HG03439 (cell line): ENCODE results near the gene NLGN1.

Experiments used
- ATAC-seq: cut with Tn5 transposase; IDR thresholded peaks from one replicate; pipeline ENCODE4 v1.9.1; 2021; ENCODE audit warnings: mild to moderate bottlenecking, moderate library complexity; ENCODE audit not compliant: unreplicated experiment

The NLGN1 gene

DNA sequence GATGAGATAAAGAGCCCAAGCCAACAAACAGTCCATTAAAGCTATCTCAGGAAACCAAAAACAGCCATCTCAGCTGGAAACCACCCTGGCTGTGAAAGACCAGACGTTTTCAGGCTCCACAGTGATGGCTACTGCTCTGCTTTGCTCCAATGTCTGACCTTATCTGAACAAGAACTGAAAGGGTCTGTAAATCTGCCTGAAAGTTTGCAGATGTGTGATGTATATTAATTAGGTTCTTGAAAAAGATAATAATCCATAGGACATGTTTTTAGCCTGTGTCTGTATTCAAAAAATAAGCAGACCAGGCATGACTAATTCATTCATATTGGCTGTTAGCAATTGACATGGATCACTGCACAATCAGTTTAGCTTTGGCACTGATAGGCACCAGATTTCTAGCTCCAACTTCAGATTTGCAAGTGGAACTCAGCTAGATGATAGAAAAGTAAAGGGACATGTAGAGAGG is 850.2 kb downstream of the NLGN1 start:
- no peak for ATAC-seq

GRCh38 chr3:174251681-174252080 is 854.1 kb downstream of the NLGN1 start:
- ATAC-seq: no peak

- ATAC-seq: no peak
These were observed 855.8 kb downstream of the NLGN1 start for GRCh38 chr3:174253196-174253823.

DNA sequence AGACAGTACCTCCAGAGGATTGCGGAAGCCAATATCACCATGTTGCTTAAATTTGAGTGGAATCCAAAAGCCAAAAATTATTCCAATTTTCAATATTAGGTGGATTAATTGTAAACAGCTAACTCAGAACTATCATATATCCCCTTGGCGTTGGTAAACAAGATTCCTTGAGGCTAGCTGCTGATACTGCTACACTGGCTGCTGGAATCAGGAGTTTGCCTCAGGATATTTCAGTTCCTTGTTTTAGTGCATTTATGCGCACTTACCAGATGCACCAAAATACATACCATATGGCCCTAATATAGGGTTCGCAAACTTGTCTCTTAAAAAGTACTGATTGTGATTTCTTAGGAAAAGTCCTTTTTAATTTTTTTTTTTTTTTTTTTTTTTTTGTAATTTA is 856.4 kb downstream of the NLGN1 start:
- no peak for ATAC-seq

DNA sequence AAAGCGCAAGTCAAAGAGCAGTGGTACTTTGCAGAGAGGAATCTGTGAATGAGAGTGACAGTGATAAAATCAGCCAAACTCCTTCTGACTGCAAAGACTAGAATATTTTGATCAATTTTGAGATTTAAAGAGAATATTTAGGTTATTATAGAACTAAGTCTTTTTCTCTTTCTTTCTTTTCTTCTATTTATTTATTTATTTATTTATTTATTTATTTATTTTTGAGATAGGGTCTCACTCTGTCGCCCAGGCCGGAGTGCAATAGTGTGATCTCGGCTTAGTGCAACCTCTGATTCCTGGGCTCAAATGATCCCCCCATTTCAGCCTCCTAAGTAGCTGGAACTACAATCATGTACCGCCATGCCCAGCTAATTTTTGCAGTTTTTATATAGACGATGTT is 857.9 kb downstream of the NLGN1 start:
- no peak for ATAC-seq

- ATAC-seq: no peak
These were observed 868.9 kb downstream of the NLGN1 start for GRCh38 chr3:174266476-174266875.

- no peak for ATAC-seq
These were observed 870.5 kb downstream of the NLGN1 start for GRCh38 chr3:174268061-174268460.

DNA sequence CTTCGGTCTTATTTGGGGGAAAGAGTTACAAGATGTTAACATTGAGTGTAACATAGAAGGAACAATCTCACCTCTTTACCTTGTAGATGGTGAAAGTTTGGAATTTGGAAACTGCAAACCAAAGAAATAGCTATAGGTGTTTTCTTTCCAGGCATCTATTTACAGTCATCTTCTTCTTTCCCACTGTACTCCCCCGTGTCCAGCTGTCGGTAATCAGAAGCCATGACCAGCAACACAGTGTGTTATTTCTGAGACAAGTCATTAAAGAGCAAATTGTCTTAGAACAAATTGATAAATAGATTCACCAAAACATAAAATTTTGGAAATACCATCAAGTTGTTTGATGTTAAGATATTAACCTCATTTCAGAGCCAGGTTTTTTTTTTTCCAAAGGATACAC is 871.0 kb downstream of the NLGN1 start:
- no peak for ATAC-seq

DNA sequence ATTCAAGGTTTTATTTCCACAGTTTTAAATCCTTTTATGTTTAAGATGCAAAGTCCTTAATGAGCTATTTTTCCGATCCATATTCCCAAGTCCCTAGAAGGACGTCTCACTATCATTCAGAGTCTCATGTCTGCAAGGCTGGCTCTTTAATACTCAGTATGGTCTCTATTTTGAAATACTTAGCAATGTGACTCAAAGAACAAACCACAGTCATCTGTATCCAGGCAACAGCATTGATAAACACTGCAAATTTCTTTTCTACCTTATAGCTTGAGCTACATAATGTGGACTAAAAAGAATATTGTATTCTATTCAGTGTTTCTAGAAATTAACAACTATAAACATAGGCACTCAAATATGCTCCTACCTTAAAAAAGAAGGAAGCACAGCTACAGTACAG is 873.3 kb downstream of the NLGN1 start:
- no peak for ATAC-seq

DNA sequence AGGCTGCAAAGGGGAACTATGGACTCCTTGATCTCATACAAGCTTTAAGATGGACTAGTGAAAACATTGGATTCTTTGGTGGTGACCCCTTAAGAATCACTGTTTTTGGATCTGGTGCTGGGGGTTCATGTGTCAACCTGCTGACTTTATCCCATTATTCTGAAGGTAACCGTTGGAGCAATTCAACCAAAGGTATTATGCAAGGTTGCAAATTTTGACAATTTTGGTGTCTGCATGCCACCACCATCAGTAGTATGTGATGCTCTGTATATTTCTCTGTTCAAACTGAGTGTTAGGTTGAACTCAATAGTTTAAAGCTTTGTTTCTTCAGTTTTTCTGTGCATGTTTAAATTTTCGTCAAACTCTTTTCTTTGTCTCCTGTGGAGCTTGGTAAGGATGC is 877.8 kb downstream of the NLGN1 start:
- ATAC-seq: no peak

DNA sequence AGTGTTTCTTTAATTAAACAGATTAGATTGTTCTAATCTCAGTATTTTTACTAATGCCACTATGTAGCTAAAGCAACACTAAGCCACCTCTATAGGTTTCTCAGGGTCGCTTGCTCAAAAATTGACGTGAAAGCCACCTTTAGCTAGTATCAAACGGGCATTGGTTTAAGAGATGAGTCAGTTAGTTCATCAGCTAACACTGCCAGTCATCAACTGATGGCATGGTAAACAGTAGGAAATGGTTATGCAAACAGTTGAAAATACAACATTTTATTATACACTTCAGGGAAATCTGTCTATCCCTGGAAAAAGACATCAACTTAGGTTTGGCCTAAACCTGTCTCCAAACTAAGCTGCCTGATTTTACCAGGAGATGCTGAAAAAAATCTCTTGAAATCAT is 879.3 kb downstream of the NLGN1 start:
- no peak for ATAC-seq

- ATAC-seq: no peak
These were observed 880.5 kb downstream of the NLGN1 start for GRCh38 chr3:174278094-174278493.

DNA sequence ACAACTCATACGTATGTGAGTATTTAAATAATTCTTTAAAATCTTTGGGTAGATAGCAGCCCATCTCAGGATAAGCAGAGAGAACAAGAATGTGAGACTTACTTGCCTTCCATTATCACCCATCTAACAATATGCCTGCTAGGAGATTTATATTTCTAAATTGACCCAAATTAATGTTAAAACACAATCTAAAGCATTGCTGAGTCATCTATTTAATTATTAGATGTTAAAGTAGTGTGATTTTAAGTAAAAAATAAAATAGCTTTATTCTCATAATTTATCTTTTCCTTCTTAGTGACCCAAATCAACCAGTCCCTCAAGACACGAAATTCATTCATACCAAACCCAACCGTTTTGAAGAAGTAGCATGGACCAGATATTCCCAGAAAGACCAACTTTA is 882.6 kb downstream of the NLGN1 start:
- no peak for ATAC-seq

- ATAC-seq: no peak
These were observed 887.8 kb downstream of the NLGN1 start for GRCh38 chr3:174285242-174285864.

GRCh38 chr3:174287705-174288104 is 890.2 kb downstream of the NLGN1 start:
- ATAC-seq: no peak

GRCh38 chr3:174294616-174295015 is 897.1 kb downstream of the NLGN1 start:
- no peak for ATAC-seq

DNA sequence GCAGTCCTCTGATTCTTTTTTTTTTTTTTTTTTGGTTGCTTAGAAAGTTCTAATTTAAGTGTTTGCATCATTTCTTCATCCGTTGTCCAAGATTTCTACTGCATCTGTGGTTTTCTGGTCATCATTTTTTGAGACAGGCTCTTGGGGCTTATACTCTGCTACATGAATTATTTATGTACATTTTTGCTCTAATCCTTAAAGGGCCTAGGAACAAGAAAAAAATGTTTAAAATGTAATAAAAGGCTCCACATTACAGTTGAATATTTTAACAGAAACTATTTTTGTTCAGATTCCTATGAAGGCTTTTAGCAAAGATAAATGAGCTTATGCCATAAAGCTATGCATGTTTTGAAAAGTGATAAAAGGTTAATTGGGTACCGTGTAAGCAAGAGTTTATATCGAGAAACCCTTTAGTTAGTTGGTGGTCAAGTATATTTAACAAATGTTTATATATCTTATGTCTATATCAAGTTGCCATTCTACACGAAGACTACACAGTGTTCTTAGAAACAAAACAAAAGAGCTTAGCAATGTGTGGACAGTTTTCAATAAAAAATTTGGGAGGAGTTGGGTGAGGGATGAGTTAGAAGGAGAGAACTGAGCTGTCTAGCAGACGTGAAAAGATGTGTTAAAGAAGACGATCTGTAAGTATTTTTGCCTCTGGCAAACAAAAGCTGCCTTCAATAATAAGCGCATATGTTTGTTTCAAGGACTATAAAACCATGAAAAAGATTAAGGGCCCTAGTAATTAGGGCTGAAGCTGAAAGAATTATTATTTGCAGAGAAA is 898.0 kb downstream of the NLGN1 start:
- ATAC-seq: no peak

GRCh38 chr3:174302746-174303315 is 905.3 kb downstream of the NLGN1 start:
- ATAC-seq: no peak

- ATAC-seq: no peak
These were observed 906.5 kb downstream of the NLGN1 start for GRCh38 chr3:174303907-174304560.

DNA sequence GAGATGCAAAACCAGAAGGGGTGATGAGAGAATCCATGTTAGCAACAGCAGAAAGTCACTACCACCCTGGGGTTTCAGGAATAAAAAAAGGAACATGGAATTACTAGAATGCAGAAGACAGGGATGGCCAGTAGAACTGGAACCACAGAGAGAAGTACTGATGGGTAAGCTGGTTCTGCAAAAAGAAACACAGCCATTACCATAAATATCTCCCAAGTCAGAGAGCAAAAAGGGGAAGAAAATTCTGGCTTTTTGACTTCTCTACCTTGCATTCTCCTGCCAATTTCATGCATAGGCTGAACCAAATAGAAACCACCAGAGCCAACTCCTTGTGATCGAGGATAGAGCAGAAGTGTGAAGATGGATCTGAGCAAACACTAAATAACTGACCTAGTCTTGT is 911.2 kb downstream of the NLGN1 start:
- no peak for ATAC-seq

DNA sequence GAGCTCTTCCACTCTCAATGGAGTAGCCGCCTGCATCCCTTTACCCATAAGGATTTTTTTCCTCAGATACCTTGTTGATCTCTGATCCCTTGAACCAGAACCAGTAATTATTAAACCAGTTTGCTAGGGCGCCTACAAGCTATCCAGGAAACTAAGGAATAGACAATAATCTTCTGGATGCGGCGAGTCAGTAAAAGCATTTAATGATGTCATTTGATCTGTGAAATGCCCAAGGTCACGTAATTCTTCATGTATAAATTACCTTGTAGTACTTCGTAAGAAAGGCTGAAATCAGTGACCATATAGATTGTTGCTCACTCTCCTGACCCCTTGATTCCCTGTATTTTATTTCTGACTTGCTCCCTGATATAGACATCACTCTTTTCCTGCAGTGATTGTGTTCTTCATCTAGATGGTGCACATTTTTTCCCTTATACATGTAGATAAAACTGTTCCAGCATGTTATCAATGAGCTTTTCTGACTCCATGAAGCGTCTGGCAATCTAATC is 913.0 kb downstream of the NLGN1 start:
- no peak for ATAC-seq
